ENCODE measurements around the gene GYG1.

Gene GYG1

GRCh38 chr3:149042789-149043386, 51.5 kb downstream of the GYG1 start:
- Histone ChIP-seq H3K9me3 (ENCODE audit: severe bottlenecking) (no peaks in the 10 kb centered on the region), H3K27me3 (ENCODE audit: insufficient read depth, poor library complexity, severe bottlenecking) (no peaks in the 10 kb centered on the region), H3K27ac (ENCODE audit: poor library complexity, severe bottlenecking) (peak overlapping the region; percentile 24), H3K36me3 (ENCODE audit: low read depth) (peaks cover 86% of the 10 kb centered on the region), H3K4me1 (ENCODE audit: insufficient read depth, poor library complexity, severe bottlenecking) (peaks cover 6% of the 10 kb centered on the region), H3K4me3 (ENCODE audit: severe bottlenecking) (no peak overlapping the region)
- DNase-seq (ENCODE audit: low spot score) = no peak
- ATAC-seq (ENCODE audit: low read depth) = no peak
- no peak for TF ChIP-seq CTCF (IDR thresholded peaks at IDR 0.05; ENCODE audit: poor library complexity, severe bottlenecking)

GRCh38 chr3:149044339-149045083, 53.2 kb downstream of the GYG1 start:
- H3K27ac ChIP-seq (ENCODE audit: poor library complexity, severe bottlenecking) = no peak overlapping the region
- H3K4me1 ChIP-seq (ENCODE audit: insufficient read depth, poor library complexity, severe bottlenecking) = peaks cover 6% of the 10 kb centered on the region
- TF ChIP-seq CTCF (IDR thresholded peaks at IDR 0.05; ENCODE audit: poor library complexity, severe bottlenecking) = no peak
- no peaks in the 10 kb centered on the region for H3K9me3 ChIP-seq (ENCODE audit: severe bottlenecking)
- no peak for ATAC-seq (ENCODE audit: low read depth)
- DNase-seq (ENCODE audit: low spot score) = no peak
- H3K27me3 ChIP-seq (ENCODE audit: insufficient read depth, poor library complexity, severe bottlenecking) = no peaks in the 10 kb centered on the region
- H3K36me3 ChIP-seq (ENCODE audit: low read depth) = peaks cover 86% of the 10 kb centered on the region
- no peak overlapping the region for H3K4me3 ChIP-seq (ENCODE audit: severe bottlenecking)

GRCh38 chr3:149055575-149055974, 64.2 kb downstream of the GYG1 start:
- no peak for TF ChIP-seq CTCF (IDR thresholded peaks at IDR 0.05; ENCODE audit: poor library complexity, severe bottlenecking)
- no peak for DNase-seq (ENCODE audit: low spot score)
- Histone ChIP-seq H3K27me3 (ENCODE audit: insufficient read depth, poor library complexity, severe bottlenecking) (no peaks in the 10 kb centered on the region), H3K27ac (ENCODE audit: poor library complexity, severe bottlenecking) (no peak overlapping the region), H3K4me3 (ENCODE audit: severe bottlenecking) (no peak overlapping the region), H3K9me3 (ENCODE audit: severe bottlenecking) (no peaks in the 10 kb centered on the region), H3K36me3 (ENCODE audit: low read depth) (peaks cover 86% of the 10 kb centered on the region), H3K4me1 (ENCODE audit: insufficient read depth, poor library complexity, severe bottlenecking) (no peaks in the 10 kb centered on the region)
- no peak for ATAC-seq (ENCODE audit: low read depth)

- Histone ChIP-seq H3K4me1 (ENCODE audit: insufficient read depth, poor library complexity, severe bottlenecking) (no peaks in the 10 kb centered on the region), H3K27ac (ENCODE audit: poor library complexity, severe bottlenecking) (no peak overlapping the region), H3K36me3 (ENCODE audit: low read depth) (peaks cover 84% of the 10 kb centered on the region), H3K9me3 (ENCODE audit: severe bottlenecking) (no peaks in the 10 kb centered on the region), H3K27me3 (ENCODE audit: insufficient read depth, poor library complexity, severe bottlenecking) (no peaks in the 10 kb centered on the region), H3K4me3 (ENCODE audit: severe bottlenecking) (no peak overlapping the region)
- ATAC-seq (ENCODE audit: low read depth) (no peak), DNase-seq (ENCODE audit: low spot score) (no peak)
- TF ChIP-seq CTCF (IDR thresholded peaks at IDR 0.05; ENCODE audit: poor library complexity, severe bottlenecking) = no peak
These were observed 66.9 kb downstream of the GYG1 start for GRCh38 chr3:149058198-149058597.

- no peaks in the 10 kb centered on the region for H3K9me3 ChIP-seq (ENCODE audit: severe bottlenecking)
- no peak overlapping the region for H3K4me3 ChIP-seq (ENCODE audit: severe bottlenecking)
- DNase-seq (ENCODE audit: low spot score) (no peak), ATAC-seq (ENCODE audit: low read depth) (no peak)
- no peak overlapping the region for H3K27ac ChIP-seq (ENCODE audit: poor library complexity, severe bottlenecking)
- no peaks in the 10 kb centered on the region for H3K27me3 ChIP-seq (ENCODE audit: insufficient read depth, poor library complexity, severe bottlenecking)
- no peak for TF ChIP-seq CTCF (IDR thresholded peaks at IDR 0.05; ENCODE audit: poor library complexity, severe bottlenecking)
- H3K4me1 ChIP-seq (ENCODE audit: insufficient read depth, poor library complexity, severe bottlenecking) = no peaks in the 10 kb centered on the region
- peaks cover 84% of the 10 kb centered on the region for H3K36me3 ChIP-seq (ENCODE audit: low read depth)
These were observed 67.3 kb downstream of the GYG1 start for GRCh38 chr3:149058602-149059001.
